SK-N-SH (cell line): ENCODE data around the gene IL20. TPM values are rescaled to one million over a fixed set of nuclear protein-coding genes. Genes with fewer than 3 reads are reported as not detected.

Source experiments
- CTCF ChIA-PET: fragments of 300-600, 350-600 bp; formaldehyde crosslinking; extraction: SDS; loops from one replicate; lab custom pipeline; 2021; lab: Yijun Ruan, JAX
- POLR2A ChIA-PET: fragments of 350-600 bp; sonication (Branson Sonifier 250); formaldehyde crosslinking; extraction: SDS; loops from one replicate; lab custom pipeline; 2020; ENCODE audit warnings: antibody characterized with exemption, inconsistent platforms; lab: Yijun Ruan, JAX
- DNase-seq: peaks from one replicate; pipeline ENCODE4 v3.0.0; 2012
- H2AFZ ChIP-seq: fragments of 200-600 bp; sonication (generic); 2 replicates; pipeline ENCODE4 v1.8.1; 2016; ENCODE audit warnings: antibody characterized with exemption, mild to moderate bottlenecking, low read depth
- H3F3A ChIP-seq: fragments of 200-600 bp; sonication (generic); replicated peaks from 2 replicates; pipeline ENCODE3; 2016; ENCODE audit warnings: antibody characterized with exemption, mild to moderate bottlenecking; ENCODE audit not compliant: insufficient read depth
- H3K27ac ChIP-seq, 2 experiments: fragments of 200-500 bp in 1 of 2; fragments of 200-600 bp in 1 of 2; sonication (Bioruptor generic) in 1 of 2; sonication (generic), shearing (Covaris generic) in 1 of 2; 2 replicates each; pipeline versions ENCODE4 v1.5.1 to v1.6.1; 2014 to 2016; ENCODE audit warnings: low read depth in 2 of 2, inconsistent platforms in 1 of 2, low read length in 1 of 2, mild to moderate bottlenecking in 1 of 2, mixed read lengths in 1 of 2
- H3K27me3 ChIP-seq: fragments of 200-600 bp; sonication (generic), shearing (Covaris generic); 2 replicates; pipeline ENCODE4 v1.6.1; 2016; ENCODE audit warnings: mixed run types; ENCODE audit not compliant: insufficient read depth
- H3K36me3 ChIP-seq, 2 experiments: fragments of 200-500 bp in 1 of 2; fragments of 200-600 bp in 1 of 2; sonication (Bioruptor generic) in 1 of 2; sonication (generic) in 1 of 2; replicated peaks in 1 of 2; 2 replicates each; pipeline versions ENCODE3 to v1.5.1; 2014 to 2016; ENCODE audit warnings: low read length in 1 of 2, mild to moderate bottlenecking in 1 of 2; ENCODE audit not compliant: insufficient read depth in 2 of 2, control insufficient read depth in 1 of 2
- H3K4me1 ChIP-seq, 2 experiments: fragments of 200-500 bp in 1 of 2; fragments of 200-600 bp in 1 of 2; sonication (Bioruptor generic) in 1 of 2; sonication (generic), shearing (Covaris generic) in 1 of 2; 2 replicates each; pipeline versions ENCODE4 v1.5.1 to v1.6.1; 2014 to 2016; ENCODE audit warnings: low read depth in 1 of 2, low read length in 1 of 2, mixed run types in 1 of 2; ENCODE audit not compliant: insufficient read depth in 2 of 2, control insufficient read depth in 1 of 2
- H3K4me2 ChIP-seq: fragments of 200-600 bp; sonication (generic), shearing (Covaris generic); 2 replicates; pipeline ENCODE4 v1.6.1; 2017; ENCODE audit warnings: mixed run types
- H3K4me3 ChIP-seq, 2 experiments: fragments of 200-500 bp in 1 of 2; fragments of 200-600 bp in 1 of 2; sonication (Bioruptor generic) in 1 of 2; sonication (generic), shearing (Covaris generic) in 1 of 2; 2 replicates each; pipeline versions ENCODE4 v1.5.1 to v1.8.1; 2014 to 2016; ENCODE audit warnings: low read depth in 2 of 2, inconsistent platforms in 1 of 2, low read length in 1 of 2, mild to moderate bottlenecking in 1 of 2, mixed read lengths in 1 of 2, moderate library complexity in 1 of 2
- H3K79me2 ChIP-seq: fragments of 200-600 bp; sonication (generic); 2 replicates; pipeline ENCODE4 v1.8.1; 2017; ENCODE audit warnings: mild to moderate bottlenecking; ENCODE audit not compliant: insufficient read depth
- H3K9ac ChIP-seq: fragments of 200-600 bp; sonication (generic); 2 replicates; pipeline ENCODE4 v1.6.1; 2017; ENCODE audit warnings: mixed run types
- H3K9me2 ChIP-seq: fragments of 200-600 bp; sonication (generic); 2 replicates; pipeline ENCODE4 v1.6.1; 2017; ENCODE audit warnings: mixed run types
- H3K9me3 ChIP-seq: fragments of 200-600 bp; sonication (generic); 2 replicates; pipeline ENCODE4 v1.6.1; 2017; ENCODE audit warnings: mixed run types, mild to moderate bottlenecking, moderate library complexity
- H4K20me1 ChIP-seq: fragments of 200-600 bp; sonication (generic); 2 replicates; pipeline ENCODE4 v1.6.1; 2017; ENCODE audit warnings: mild to moderate bottlenecking, mixed run types; ENCODE audit not compliant: insufficient read depth
- CHD2 ChIP-seq: fragments of 150-350 bp; IDR thresholded peaks from 2 replicates; pipeline ENCODE4 v1.6.1; 2018; ENCODE audit warnings: low read length; ENCODE audit not compliant: partially characterized antibody
- EZH2phosphoT487 ChIP-seq: fragments of 200-600 bp; sonication (generic); IDR thresholded peaks from 2 replicates; pipeline ENCODE4 v1.6.1; 2017; ENCODE audit warnings: low read depth, mixed run types, mild to moderate bottlenecking, antibody characterized with exemption, moderate library complexity, borderline replicate concordance
- FOSL2 ChIP-seq: IDR thresholded peaks from 2 replicates; pipeline ENCODE4 v1.4.0; 2012; ENCODE audit warnings: low read depth, mild to moderate bottlenecking, moderate library complexity, borderline replicate concordance
- GATA2 ChIP-seq: sonication (generic); formaldehyde crosslinking; IDR thresholded peaks from 2 replicates; pipeline ENCODE4 v1.5.0; 2020; ENCODE audit warnings: mild to moderate bottlenecking, missing genetic modification reagents
- IRF3 ChIP-seq: fragments of 150-350 bp; IDR thresholded peaks from 2 replicates; pipeline ENCODE4 v1.6.1; 2016; ENCODE audit warnings: mild to moderate bottlenecking, low read depth, low read length
- JUND ChIP-seq: IDR thresholded peaks from 2 replicates; pipeline ENCODE4 v1.4.0; 2012
- POLR2AphosphoS5 ChIP-seq: IDR thresholded peaks from 2 replicates; pipeline ENCODE4 v1.6.1; 2012; ENCODE audit warnings: low read depth, low read length
- RAD21 ChIP-seq: IDR thresholded peaks from 2 replicates; pipeline ENCODE4 v1.6.1; 2012; ENCODE audit warnings: mild to moderate bottlenecking, low read length
- RCOR1 ChIP-seq: fragments of 150-350 bp; IDR thresholded peaks from 2 replicates; pipeline ENCODE4 v1.6.1; 2017; ENCODE audit warnings: antibody characterized with exemption, low read length
- REST ChIP-seq: IDR thresholded peaks from 2 replicates; pipeline ENCODE4 v1.6.1; 2012; ENCODE audit warnings: mild to moderate bottlenecking, low read depth, low read length, moderate library complexity
- RFX5 ChIP-seq: IDR thresholded peaks from 2 replicates; pipeline ENCODE4 v1.6.1; 2012; ENCODE audit warnings: mild to moderate bottlenecking, improper control_type of control experiment, low read length
- SIN3A ChIP-seq: IDR thresholded peaks from 2 replicates; pipeline ENCODE4 v1.6.1; 2012; ENCODE audit warnings: low read depth, mild to moderate bottlenecking, low read length, moderate library complexity, borderline replicate concordance
- TAF1 ChIP-seq: IDR thresholded peaks from 2 replicates; pipeline ENCODE4 v1.6.1; 2012; ENCODE audit warnings: low read depth, mild to moderate bottlenecking, low read length, moderate library complexity, borderline replicate concordance
- TEAD4 ChIP-seq: IDR thresholded peaks from 2 replicates; pipeline ENCODE4 v1.4.0; 2012; ENCODE audit warnings: mild to moderate bottlenecking, borderline replicate concordance; ENCODE audit not compliant: insufficient read depth
- USF1 ChIP-seq: IDR thresholded peaks from 2 replicates; pipeline ENCODE4 v1.4.0; 2012; ENCODE audit warnings: low read depth, borderline replicate concordance
- USF2 ChIP-seq: fragments of 150-350 bp; IDR thresholded peaks from 2 replicates; pipeline ENCODE4 v1.6.1; 2017; ENCODE audit warnings: antibody characterized with exemption, low read length, low read depth, borderline replicate concordance
- ZBTB33 ChIP-seq: IDR thresholded peaks from 2 replicates; pipeline ENCODE4 v1.4.0; 2012; ENCODE audit warnings: low read depth, borderline replicate concordance
- WGBS: methylation state at CpG from one replicate; pipeline ENCODE4 v1.1.6; 2017; ENCODE audit warnings: low lambda C conversion rate; 5-methylcytosine and 5-hydroxymethylcytosine counted together
- polyA plus RNA-seq, 3 experiments: library from polyadenylated mRNA; depleted of rRNA; stranded (reverse); fragments of >200 nt; gene quantifications; 2 replicates each; pipeline ENCODE4 v1.2.3, GENCODE V29; 2012

The IL20 gene
- polyA plus RNA-seq, 1 of the 3 experiments (the other 2 are of a cell fraction) = not detected

- no peak for TF ChIP-seq IRF3
- TF ChIP-seq USF1 = no peak
- TF ChIP-seq RAD21 = no peak
- no peak for TF ChIP-seq RFX5
- TF ChIP-seq USF2 = no peak
- no peak for TF ChIP-seq GATA2 (CRISPR knock-in tag)
- TF ChIP-seq FOSL2 = no peak
- no peak for TF ChIP-seq TAF1
- no peak for TF ChIP-seq RCOR1
Measured at GRCh38 chr1:206886831-206887230, 21.4 kb downstream of the IL20 start (continued).

DNA sequence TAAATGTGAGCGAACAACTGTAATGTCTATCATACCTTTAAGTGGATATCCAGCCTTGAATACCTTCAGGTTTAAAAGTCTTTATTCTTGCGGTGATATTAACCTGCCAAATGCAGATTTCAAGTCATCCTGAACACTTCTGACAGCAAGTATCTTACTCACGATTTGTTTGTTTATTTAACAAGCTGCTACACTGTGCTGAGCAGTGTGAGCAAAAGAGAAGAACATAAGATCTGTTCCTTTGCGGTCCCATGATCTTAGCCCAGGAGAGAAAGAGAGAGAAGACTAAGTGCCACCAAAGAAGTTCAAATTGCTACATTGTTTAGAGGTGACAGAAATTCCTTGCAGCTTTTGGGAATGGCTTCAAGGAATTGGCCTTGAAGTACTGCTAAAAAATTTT, 22.3 kb downstream of the IL20 start:
- Histone ChIP-seq H3K79me2 (no peaks in the 10 kb centered on the region), H3K4me2 (no peak overlapping the region), H2AFZ (no peak overlapping the region), H3K4me1 (no peaks in the 10 kb centered on the region), H3K9ac (no peak overlapping the region), H3K4me3 (no peak overlapping the region), H3K27ac (no peak overlapping the region), H3K27me3 (peaks cover 5% of the 10 kb centered on the region; the same call in 1 of the 2 replicates), H3K9me3 (no peaks in the 10 kb centered on the region), H4K20me1 (no peaks in the 10 kb centered on the region), H3K36me3 (no peaks in the 10 kb centered on the region), H3K9me2 (no peaks in the 10 kb centered on the region), H3F3A (no peaks in the 10 kb centered on the region)
- WGBS = 63% methylated on average over 4 of the region's 4 CpGs
- no peak for TF ChIP-seq SIN3A
- no peak for TF ChIP-seq JUND
- TF ChIP-seq CHD2 = no peak
- no peak for TF ChIP-seq POLR2AphosphoS5
- TF ChIP-seq REST = no peak
- no peak for TF ChIP-seq ZBTB33
- no peak for TF ChIP-seq TEAD4
- no peak for TF ChIP-seq EZH2phosphoT487
- ChIA-PET CTCF (no interaction called here), POLR2A (interaction anchor here (0.7 kb wide), 1 partner anchor 192 kb away, joined by 3 read pairs; no protein-coding TSS in a partner anchor)
- DNase-seq = no peak
